ENCODE results near the gene FHOD3. TPM values are rescaled to one million over a fixed set of nuclear protein-coding genes. Genes with fewer than 3 reads are reported as not detected.

Gene FHOD3
- total RNA-seq, 2 donors from 2014 or later: 19.8 to 24.9 TPM

- H3K9me3 ChIP-seq: no peaks in the 10 kb centered on the region
- H3K4me1 ChIP-seq (ENCODE audit: control insufficient read depth in 1 of 2, low read depth in 2 of 2): peaks cover 0 to 14% of the 10 kb centered on the region in 2 donors
- peak overlapping the region in 1 of 2 donors; percentile 34 for H3K27ac ChIP-seq
- DNase-seq (ENCODE audit: low spot score) (no peak), ATAC-seq (ENCODE audit: insufficient number of reproducible peaks, low FRiP score, low read depth) (no peak)
- H3K36me3 ChIP-seq: no peaks in the 10 kb centered on the region
- no peak overlapping the region for H3K4me3 ChIP-seq
- no peak for TF ChIP-seq CTCF (IDR thresholded peaks at IDR 0.05)
- H3K27me3 ChIP-seq (replicated peaks; ENCODE audit: insufficient read depth): no peaks in the 10 kb centered on the region
Observed at GRCh38 chr18:36568487-36568886, 271.0 kb downstream of the FHOD3 start.

- Histone ChIP-seq H3K9me3 (no peaks in the 10 kb centered on the region), H3K4me1 (ENCODE audit: control insufficient read depth in 1 of 2, low read depth in 2 of 2) (peaks cover 0 to 12% of the 10 kb centered on the region in 2 donors), H3K4me3 (no peak overlapping the region), H3K36me3 (no peaks in the 10 kb centered on the region), H3K27me3 (replicated peaks; ENCODE audit: insufficient read depth) (no peaks in the 10 kb centered on the region), H3K27ac (peak overlapping the region in 1 of 2 donors; percentile 19)
- DNase-seq (ENCODE audit: low spot score): no peak
- TF ChIP-seq CTCF (IDR thresholded peaks at IDR 0.05): peak; percentile 50
- peak; percentile 56 for ATAC-seq (ENCODE audit: insufficient number of reproducible peaks, low FRiP score, low read depth)
Observed at GRCh38 chr18:36572135-36572856, 274.8 kb downstream of the FHOD3 start.

GRCh38 chr18:36576339-36576738 lies 278.8 kb downstream of the FHOD3 start:
- Histone ChIP-seq H3K27ac (no peak overlapping the region), H3K36me3 (no peaks in the 10 kb centered on the region), H3K27me3 (replicated peaks; ENCODE audit: insufficient read depth) (no peaks in the 10 kb centered on the region), H3K9me3 (no peaks in the 10 kb centered on the region), H3K4me3 (no peak overlapping the region), H3K4me1 (ENCODE audit: control insufficient read depth in 1 of 2, low read depth in 2 of 2) (peaks cover 9 to 26% of the 10 kb centered on the region in 2 donors)
- TF ChIP-seq CTCF (IDR thresholded peaks at IDR 0.05): no peak
- no peak for DNase-seq (ENCODE audit: low spot score)
- no peak for ATAC-seq (ENCODE audit: insufficient number of reproducible peaks, low FRiP score, low read depth)

GRCh38 chr18:36578871-36579710 lies 281.6 kb downstream of the FHOD3 start:
- H3K9me3 ChIP-seq: no peaks in the 10 kb centered on the region

More at GRCh38 chr18:36578871-36579710, 281.6 kb downstream of the FHOD3 start:
- no peak for TF ChIP-seq CTCF (IDR thresholded peaks at IDR 0.05)
- Histone ChIP-seq H3K4me1 (ENCODE audit: control insufficient read depth in 1 of 2, low read depth in 2 of 2) (peaks cover 9 to 31% of the 10 kb centered on the region in 2 donors), H3K4me3 (no peak overlapping the region), H3K27me3 (replicated peaks; ENCODE audit: insufficient read depth) (no peaks in the 10 kb centered on the region), H3K27ac (peak overlapping the region; percentile 76 to 88), H3K36me3 (no peaks in the 10 kb centered on the region)
- DNase-seq (ENCODE audit: low spot score): no peak
- no peak for ATAC-seq (ENCODE audit: insufficient number of reproducible peaks, low FRiP score, low read depth)
